ENCODE data around the gene ATRAID. TPM values are rescaled to one million over a fixed set of nuclear protein-coding genes. Genes with fewer than 3 reads are reported as not detected.

ATRAID gene
- total RNA-seq, 1 donor from 2014 or later: 79.0 TPM

GRCh38 chr2:27251766-27252165, 39.9 kb downstream of the ATRAID start:
- peak; percentile 57 for DNase-seq (ENCODE audit: low spot score)
- H3K27ac Mint-ChIP-seq (ENCODE audit: unreplicated experiment): no peak overlapping the region
- no peaks in the 10 kb centered on the region for H3K36me3 Mint-ChIP-seq (ENCODE audit: low read depth)
- no peak for TF ChIP-seq CTCF (IDR thresholded peaks at IDR 0.05)
- no peaks in the 10 kb centered on the region for H3K9me3 Mint-ChIP-seq (ENCODE audit: low read depth)
- H3K27me3 Mint-ChIP-seq (ENCODE audit: low read depth): no peaks in the 10 kb centered on the region
- no peak overlapping the region for H3K4me3 Mint-ChIP-seq (ENCODE audit: unreplicated experiment)
- H3K4me1 Mint-ChIP-seq (ENCODE audit: low read depth): peaks cover 41% of the 10 kb centered on the region

- Mint-ChIP-seq H3K9me3 (ENCODE audit: low read depth) (no peaks in the 10 kb centered on the region), H3K4me1 (ENCODE audit: low read depth) (peaks cover 24% of the 10 kb centered on the region), H3K27ac (ENCODE audit: unreplicated experiment) (peak overlapping the region; percentile 81), H3K36me3 (ENCODE audit: low read depth) (no peaks in the 10 kb centered on the region), H3K4me3 (ENCODE audit: unreplicated experiment) (no peak overlapping the region), H3K27me3 (ENCODE audit: low read depth) (peaks cover 12% of the 10 kb centered on the region)
- DNase-seq (ENCODE audit: low spot score): no peak
- TF ChIP-seq CTCF (IDR thresholded peaks at IDR 0.05): no peak
These were observed 43.3 kb downstream of the ATRAID start for GRCh38 chr2:27255187-27255586.

GRCh38 chr2:27255660-27256059, 43.8 kb downstream of the ATRAID start:
- H3K4me1 Mint-ChIP-seq (ENCODE audit: low read depth): peaks cover 24% of the 10 kb centered on the region

GRCh38 chr2:27256855-27257454, 45.1 kb downstream of the ATRAID start:
- Mint-ChIP-seq H3K4me1 (ENCODE audit: low read depth) (peaks cover 26% of the 10 kb centered on the region), H3K4me3 (ENCODE audit: unreplicated experiment) (no peak overlapping the region), H3K36me3 (ENCODE audit: low read depth) (peaks cover 4% of the 10 kb centered on the region), H3K27me3 (ENCODE audit: low read depth) (peaks cover 29% of the 10 kb centered on the region), H3K9me3 (ENCODE audit: low read depth) (no peaks in the 10 kb centered on the region), H3K27ac (ENCODE audit: unreplicated experiment) (no peak overlapping the region)
- DNase-seq (ENCODE audit: low spot score): no peak
- TF ChIP-seq CTCF (IDR thresholded peaks at IDR 0.05): no peak

More at GRCh38 chr2:27255660-27256059, 43.8 kb downstream of the ATRAID start:
- H3K36me3 Mint-ChIP-seq (ENCODE audit: low read depth): peaks cover under 1% of the 10 kb centered on the region
- peaks cover 17% of the 10 kb centered on the region for H3K27me3 Mint-ChIP-seq (ENCODE audit: low read depth)
- no peak for DNase-seq (ENCODE audit: low spot score)
- H3K4me3 Mint-ChIP-seq (ENCODE audit: unreplicated experiment): no peak overlapping the region
- peak overlapping the region; percentile 81 for H3K27ac Mint-ChIP-seq (ENCODE audit: unreplicated experiment)
- TF ChIP-seq CTCF (IDR thresholded peaks at IDR 0.05): peak; percentile 14
- H3K9me3 Mint-ChIP-seq (ENCODE audit: low read depth): no peaks in the 10 kb centered on the region

GRCh38 chr2:27258051-27258450, 46.2 kb downstream of the ATRAID start:
- TF ChIP-seq CTCF (IDR thresholded peaks at IDR 0.05): no peak
- Mint-ChIP-seq H3K36me3 (ENCODE audit: low read depth) (peaks cover 4% of the 10 kb centered on the region), H3K27ac (ENCODE audit: unreplicated experiment) (no peak overlapping the region), H3K27me3 (ENCODE audit: low read depth) (peaks cover 30% of the 10 kb centered on the region), H3K4me3 (ENCODE audit: unreplicated experiment) (no peak overlapping the region), H3K9me3 (ENCODE audit: low read depth) (no peaks in the 10 kb centered on the region), H3K4me1 (ENCODE audit: low read depth) (peaks cover 27% of the 10 kb centered on the region)
- no peak for DNase-seq (ENCODE audit: low spot score)

Data from chondrocyte (in vitro differentiated cells).